Stimulated activated CD4-positive, alpha-beta T cell treated with anti-CD3 and anti-CD28 coated beads, TNF-alpha, amount 100 ng/mL, for 24 hours (primary cell): ENCODE measurements around the gene CELF1.
"Not testable (repeated sequence)": the region's sequence is repeated elsewhere in the genome, so short reads cannot be mapped to it uniquely, and the experiment has no call there.

ENCODE experiments used
- DNase-seq, 3 experiments: peaks; one replicate each; pipeline ENCODE4 v3.0.0-alpha.2; 2020; ENCODE audit warnings: low read depth in 3 of 3

The CELF1 gene

DNA sequence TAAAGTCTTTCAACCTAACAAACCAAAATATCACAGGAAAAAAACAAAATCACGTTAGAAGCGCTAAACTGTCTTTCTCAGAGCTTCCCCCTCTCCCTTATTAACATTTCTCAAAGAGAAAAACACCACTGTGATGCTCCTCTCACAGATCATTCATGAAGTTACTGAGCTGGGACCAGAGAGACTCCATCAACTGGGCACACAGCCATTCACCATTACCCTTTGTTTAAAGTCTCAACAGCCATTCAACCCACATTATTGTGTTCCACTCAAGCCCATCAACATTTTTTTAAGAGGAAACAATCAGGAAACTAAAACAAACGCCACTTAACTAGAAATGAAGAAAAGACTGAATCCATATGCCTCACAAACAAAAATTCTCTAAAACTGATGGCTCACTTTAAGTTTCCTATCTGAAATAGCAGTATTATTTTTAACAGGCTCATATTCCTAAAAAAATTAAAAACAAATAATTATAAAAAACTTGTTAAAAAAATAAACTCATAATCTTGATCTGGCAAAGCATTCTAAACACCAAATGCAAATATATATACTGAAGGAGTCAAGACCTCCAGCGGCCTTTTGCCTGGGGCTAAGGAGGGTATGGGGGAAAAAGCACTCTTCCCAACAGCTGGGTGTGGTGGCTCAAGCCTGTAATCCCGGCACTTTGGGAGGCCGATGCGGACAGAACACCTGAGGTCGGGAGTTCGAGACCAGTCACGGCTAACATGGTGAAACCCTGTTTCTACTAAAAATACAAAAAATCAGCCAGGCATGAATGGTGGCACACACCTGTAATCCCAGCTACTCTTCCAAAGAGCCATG, 14.0 kb downstream of the CELF1 start:
- DNase-seq, result no peak

DNA sequence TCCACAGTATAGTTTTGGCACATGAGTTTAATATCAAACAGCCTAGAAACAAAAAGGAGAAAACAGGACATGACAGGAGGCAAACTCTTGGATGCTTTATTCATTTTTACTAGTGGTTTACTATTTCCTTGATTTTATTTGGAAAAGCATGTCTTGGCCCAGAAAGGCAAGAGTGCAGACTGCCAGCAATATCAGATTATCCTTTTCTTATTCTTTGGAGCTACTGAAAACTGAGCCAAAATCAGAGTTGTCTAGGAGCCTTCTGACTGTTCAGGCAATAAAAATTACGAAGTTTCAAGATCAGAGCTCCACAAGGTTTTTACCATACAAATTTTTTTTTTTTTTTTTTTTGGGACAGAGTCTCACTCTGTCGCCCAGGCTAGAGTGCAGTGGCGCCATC, 16.0 kb downstream of the CELF1 start:
- DNase-seq, result no peak

DNA sequence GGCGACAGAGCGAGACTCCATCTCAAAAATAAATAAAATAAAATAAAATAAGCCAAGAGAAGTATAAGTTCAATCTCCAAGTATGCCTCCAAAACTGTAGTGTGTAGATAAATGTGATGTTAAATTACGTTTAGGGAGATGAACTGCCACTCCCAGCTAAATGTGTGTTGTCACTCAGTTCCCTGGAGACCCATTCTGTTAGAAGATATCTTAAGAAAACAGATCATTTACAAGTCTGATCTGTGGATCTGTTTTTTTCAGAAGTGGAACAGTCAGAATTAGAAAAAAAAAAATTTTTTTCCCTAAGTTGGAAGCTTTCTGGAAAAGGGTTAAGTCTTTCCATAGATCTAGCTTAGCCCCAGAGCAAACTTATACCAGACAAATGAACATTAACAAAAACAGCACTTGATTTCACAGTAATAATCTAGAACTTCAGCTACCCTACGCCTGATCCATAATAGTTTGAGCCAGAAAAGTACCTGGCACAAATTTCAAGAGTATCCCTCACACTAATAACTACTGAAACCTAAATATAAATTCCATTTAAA, 18.2 kb downstream of the CELF1 start:
- no peak for DNase-seq

DNA sequence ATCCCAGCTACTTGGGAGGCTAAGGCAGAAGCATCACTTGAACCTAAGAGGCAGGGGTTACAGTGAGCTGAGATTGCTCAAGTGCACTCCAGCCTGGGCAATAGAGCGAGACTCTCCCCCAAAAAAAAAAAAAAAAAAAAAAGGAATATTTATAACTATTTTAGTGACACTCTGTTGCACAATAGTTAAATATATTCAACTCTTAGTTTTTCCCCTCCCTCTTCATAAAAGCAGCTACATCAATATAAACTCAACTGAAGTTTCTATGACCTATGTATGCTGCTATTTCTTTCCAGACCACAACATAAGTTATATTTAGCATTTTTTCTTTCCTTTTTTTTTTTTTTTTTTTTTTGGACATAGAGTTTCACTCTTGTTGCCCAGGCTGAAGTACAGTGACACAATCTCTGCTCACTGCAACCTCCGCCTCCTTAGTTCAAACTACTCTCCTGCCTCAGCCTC, 19.2 kb downstream of the CELF1 start:
- no peak for DNase-seq

DNA sequence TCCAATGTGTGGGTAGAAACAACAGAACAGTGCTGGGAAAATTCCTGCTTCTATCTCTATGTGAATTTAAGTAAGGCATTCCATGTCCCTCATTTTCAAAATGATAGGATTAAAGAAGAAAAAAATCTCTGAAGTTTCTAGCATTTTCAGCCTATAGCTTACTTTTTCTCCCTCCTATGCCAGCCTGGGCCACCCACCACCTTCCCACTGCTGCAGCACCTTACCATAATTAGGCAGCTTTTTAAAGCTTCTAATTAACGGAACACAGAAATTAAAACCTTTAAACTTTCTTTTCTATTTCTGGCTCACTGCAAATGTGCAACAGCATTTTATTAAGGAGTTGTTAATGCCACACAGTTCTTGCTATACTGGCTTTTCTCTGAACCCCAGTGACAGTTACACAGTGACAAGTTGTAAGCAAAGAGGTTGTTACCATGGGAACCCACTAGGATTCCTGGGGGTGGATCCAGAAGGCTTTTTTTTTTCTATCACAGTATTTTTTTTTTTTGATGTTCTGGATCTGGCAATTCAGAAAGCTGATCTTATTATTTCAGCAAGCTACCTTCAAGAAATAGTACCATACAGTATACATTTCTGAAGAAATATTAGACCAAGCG, 20.2 kb downstream of the CELF1 start:
- no peak for DNase-seq

DNA sequence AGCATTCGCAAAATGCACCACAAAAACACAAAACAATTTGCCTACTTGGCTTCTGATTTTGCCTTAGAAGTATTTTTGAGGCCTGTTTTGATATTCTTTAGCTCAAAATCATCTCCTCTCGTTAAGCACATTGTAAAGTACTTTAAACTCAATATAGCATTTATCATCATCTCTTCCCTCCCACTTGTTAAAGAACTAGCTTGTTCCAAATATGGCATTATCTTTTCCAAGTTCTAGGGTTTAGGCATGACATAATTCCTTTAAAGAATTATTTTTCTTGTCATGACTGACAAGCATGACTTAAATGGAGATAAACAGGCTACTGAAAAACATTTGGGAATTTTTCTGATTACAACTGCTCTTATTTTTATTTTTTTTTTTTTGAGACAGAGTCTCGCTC, 21.3 kb downstream of the CELF1 start:
- DNase-seq, result no peak

DNA sequence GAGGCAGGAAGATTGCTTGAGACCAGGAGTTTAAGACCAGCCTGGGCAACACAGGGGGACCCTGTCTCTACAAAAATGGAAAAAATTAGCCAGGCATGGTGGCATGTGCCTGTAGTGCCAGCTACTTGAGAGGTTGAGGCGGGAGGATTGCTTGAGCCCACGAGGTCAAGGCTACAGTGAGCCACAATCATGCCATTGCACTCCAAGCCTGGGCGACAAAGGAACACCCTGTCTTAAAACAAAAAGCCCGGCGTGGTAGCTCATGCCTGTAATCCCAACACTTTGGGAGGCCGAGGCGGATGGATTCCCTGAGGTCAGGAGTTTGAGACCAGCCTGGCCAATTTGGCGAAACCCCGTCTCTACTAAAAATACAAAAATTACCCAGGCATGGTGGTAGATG, 22.2 kb downstream of the CELF1 start:
- DNase-seq, result not testable (repeated sequence)

DNA sequence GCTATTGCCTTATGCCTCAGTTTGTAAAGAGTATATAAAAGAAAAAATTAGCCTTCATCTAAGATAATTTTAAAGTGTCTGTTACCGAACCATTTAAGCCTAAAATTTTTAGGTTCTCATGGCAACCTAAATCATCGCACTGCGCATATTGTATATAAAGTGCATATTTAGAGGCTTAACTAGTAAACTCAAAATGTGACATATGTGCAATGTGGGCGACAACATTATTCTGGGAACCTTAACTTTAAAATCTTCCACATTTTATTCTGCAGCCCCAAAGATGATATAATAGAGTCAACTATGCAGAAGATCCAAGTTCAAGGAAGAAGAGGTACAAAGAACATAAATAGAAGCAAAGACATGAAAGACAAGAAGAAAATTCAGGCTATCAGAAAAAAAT, 23.0 kb downstream of the CELF1 start:
- DNase-seq, result no peak

DNA sequence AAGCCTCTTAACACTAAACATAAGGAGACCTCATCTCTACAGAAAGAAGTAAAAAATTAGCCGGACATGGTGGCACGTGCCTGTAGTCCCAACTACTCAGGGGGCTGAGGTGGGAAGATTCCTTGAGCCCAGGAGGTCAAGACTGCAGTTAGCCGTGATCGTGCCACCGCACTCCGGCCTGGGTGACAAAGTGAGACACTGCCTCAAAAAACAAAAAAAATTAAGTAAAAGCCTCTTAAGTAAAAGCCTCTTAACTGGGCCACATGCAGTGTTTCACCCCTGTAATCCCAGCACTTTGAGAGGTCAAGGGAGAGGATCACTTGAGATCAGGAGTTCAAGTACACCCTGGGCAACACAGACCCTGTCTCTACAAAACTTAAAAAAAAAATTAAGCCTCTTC, 25.7 kb downstream of the CELF1 start:
- no peak for DNase-seq

DNA sequence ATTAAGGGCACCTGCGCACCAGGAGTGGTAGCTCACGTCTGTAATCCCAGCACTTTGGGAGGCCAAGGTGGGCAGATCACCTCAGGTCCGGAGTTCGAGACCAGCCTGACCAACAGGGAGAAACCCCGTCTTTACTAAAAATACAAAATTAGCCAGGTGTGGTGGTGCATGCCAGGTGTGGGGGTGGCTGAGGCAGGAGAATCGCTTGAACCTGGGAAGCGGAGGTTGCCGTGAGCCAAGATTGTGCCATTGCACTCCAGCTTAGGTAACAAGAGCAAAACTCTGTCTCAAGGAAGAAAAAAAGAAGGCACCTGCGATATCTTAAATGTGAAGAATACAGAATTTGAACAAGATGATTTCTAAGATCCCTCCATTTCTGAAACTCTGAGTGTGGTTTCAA, 26.9 kb downstream of the CELF1 start:
- not testable (repeated sequence) for DNase-seq

DNA sequence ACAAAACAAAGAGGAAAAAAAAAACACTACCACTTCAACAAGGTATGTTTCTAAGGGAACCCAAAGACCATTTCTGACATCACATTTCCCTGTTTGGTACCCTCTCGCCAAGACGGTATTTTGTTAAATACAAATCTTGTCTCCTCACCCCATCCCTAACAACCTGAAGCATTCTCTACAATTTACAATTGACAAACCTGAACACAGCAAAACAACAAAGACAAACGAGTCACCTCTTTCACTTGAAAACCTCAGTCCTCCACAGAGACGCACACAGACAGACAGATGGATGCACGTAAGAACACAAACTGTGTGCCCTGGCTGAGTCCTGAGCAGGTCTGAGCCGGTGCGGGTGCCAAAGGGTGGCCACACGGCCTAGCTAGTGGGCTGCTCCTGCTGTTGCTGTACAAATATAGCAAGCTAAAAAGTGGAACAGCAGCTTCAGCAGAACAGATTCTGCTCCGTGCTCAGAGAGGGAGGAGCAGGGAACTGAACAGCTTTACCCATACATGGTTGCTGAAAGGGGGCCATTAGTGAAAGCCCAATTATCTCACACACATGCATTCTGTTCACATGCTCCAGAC, 28.5 kb downstream of the CELF1 start:
- DNase-seq, result no peak

DNA sequence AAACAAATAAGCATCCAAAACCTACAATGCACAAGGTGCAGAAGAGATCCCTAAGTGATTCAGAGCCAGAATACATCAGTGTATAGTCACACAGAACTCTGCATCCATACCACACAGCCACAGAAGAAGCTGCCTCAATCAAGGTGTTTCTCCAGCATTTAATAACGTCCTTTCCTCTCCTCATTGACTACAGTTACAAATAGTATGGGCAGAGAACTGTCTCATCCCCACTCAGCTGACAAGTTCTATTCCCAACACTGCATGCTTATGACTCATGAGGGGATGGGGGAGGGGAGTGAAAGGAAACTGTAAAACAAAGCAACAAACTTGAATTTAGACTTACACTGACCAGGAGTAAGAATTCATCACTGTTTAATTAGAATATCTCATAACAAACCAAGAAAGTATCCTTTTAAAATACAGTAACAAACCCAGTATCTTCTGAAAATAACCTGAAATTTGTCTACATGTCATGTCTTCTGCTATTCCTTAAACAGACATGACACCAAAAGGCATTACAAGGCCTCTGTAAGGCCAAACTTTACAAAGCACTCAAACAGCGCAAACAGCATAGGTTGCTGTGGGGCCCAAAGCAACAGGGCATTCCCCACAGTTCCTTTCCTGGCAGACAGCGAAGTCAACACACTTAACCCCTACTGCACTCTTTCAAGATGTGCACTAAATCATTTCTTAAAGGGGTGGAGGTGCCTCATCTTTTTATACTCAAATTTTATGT, 29.3 kb downstream of the CELF1 start:
- DNase-seq, result no peak

DNA sequence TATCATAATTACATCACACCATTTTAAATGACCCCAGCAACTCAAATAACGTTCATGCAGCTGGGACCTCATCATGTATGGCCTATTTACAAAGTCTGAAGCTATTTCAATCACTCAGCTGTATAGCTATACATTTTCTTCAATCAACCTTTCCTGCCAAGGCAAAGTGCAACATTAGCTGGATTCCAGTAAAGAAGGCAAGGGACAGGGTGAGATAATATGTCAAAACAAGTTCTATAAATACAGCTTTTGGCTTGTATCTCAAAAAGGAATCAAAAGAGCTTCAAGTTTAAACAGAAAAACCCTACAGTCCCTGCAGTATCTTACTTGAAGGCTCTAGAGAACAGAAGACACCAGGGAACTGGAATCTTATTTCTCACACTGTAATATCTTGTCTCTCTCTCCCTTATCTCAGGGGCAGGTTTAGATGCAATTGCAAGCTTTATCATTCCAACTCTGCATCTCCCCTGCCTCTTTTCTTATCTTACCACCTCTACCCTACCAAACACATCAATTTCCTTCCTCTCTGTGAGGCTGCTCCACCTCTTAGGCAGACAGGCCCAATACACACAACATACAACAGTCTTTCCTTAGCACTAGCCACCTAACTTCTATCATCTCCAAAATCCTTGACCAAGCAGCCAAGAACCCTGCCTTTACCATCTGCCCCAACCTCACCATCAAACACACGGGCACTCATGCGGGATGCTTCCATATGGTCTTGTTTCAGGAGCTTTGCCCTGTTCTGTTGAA, 34.5 kb downstream of the CELF1 start:
- DNase-seq, result no peak

DNA sequence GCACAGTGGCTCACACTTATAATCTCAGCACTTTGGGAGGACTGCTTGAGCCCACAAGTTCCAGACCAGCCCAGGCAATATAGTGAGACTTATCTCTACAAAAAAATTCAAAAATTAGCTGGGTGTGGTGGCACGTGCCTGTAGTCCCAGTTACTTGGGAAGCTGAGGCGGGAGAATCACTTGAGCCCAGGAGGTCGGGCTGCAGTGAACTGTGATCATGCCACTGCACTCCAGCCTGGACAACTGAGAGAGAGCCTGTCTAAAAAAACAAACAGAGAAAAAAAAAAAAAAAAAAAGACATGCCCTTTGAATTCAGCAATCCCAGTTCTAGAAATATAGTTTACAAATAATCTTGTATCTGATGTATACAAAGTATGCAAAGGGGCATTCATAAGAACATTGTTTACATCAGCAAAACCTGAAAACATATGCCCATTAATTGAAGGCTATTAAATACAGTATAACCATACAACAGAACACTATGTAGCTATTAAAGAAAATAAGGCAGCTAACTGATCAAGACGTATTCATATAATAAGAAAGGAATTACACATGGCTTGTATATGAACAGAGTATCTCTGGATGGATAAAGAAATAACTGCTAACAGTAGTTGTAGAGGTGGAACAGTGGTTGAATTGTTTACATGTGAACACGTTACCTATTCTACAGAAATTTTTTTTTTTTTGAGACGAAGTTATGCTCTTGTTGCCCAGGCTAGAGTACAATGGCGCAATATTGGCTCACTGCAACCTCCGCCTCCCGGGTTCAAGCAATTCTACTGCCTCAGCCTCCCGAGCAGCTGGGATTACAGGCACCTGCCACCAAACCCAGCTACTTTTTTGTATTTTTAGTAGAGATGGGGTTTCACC, 35.7 kb downstream of the CELF1 start:
- DNase-seq, result no peak

DNA sequence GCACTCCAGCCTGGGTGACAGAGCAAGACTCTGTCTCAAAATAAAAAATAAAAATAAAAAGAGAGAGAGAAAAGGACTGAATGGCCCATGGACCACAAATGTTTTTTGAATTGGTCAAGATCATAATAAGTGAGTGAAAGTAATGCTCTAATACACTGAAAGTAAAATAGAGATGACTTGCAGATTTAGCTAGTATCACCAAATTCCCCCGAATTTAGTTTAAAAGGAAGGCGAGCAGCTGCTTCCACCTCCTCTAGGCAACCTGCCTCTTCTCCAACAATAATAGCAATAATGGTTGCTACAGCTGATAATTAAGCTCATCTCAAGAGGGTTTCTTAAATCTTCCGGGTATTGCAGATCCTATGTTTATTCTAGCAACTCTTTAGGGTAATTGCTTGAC, 36.8 kb downstream of the CELF1 start:
- no peak for DNase-seq

DNA sequence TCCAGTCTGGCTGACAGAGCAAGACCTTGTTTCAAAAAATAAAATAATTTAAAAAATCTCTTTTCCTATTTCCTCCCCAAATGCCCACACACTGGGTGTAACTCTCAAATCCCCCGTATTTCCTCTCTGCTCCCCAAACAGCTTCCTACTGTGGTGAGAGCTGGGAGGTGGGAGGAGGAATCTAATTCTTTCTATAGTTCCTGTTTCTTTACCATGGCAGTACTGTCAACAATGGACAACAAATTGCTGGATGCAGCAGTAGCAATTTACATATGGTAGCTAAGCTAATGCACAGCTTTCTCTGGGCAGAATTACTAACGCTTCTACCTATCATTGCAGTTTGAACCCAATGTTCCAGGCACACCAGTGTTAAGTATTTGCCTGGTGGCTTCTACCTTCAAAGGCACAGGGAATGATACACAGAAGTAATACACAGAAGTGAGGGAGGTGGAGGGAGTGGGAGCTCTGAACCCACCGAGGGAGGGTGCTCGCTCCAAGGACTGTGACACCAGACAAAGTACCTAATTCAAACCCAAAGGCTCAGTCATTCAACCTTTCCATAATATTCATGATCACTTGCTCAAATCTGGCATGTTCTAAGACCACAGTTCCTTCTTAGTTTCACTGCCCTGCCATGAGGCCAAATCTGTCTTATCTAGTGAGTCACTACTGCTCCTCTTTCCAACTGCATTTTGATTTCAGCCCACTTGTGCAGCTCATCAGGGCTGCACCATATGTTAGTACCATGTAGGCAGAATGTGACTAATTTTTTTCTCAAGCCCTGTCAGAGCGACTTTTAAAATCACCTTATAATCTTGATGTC, 37.9 kb downstream of the CELF1 start:
- DNase-seq, result peak in 2 of 3 experiments; percentile 38 to 51

DNA sequence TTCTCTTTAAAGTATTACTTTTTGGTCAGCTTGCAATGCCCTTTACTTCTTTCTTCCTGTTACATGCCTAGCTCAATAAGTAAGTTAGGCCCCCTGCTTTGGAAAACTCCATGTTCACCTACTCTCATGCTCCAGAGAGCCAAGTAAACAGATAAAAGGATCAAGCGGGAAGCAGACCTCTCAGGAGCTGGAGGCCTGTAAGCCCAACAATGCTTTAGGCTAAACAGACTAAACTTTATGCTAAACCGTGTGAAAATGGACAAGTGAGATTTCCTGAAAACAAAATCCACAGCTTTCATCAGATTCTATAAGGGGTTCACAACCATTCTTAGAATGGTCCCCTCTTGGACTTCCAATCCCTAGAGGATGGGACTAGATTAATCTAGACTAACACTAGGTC, 40.2 kb downstream of the CELF1 start:
- DNase-seq, result no peak

DNA sequence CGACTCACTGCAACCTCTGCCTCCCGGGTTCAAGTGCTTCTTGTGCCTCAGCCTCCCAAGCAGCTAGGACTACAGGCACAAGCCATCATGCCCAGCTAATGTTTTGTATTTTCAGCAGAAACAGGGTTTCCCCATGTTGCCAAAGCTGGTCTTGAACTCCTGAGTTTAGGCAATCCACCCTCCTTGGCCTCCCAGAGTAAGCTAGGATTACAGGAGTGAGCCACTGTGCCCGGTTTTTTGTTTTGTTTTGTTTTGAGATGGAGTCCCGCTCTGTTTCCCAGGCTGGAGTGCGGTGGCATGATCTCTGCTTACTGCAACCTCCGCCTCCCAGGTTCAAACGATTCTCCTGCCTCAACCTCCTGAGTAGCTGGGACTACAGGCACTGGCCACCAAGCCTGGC, 41.0 kb downstream of the CELF1 start:
- no peak for DNase-seq

DNA sequence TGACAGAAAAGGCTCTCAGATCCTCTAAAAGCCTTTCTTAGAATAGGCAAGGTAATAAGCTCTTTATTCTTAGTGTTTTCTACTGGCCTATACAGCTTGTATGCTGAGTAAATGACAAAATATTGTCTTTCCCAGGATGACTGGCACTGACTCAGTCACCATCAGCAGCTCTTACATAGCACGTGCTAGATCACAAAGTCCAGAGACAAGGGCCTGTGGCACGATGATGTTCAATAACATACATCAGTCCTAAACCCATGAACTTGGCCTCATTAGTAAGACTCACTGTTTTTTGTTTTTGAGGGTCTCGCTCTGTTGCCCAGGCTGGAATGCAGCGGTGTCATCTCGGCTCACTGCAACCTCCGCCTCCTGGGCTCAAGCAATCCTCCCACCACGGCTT, 42.7 kb downstream of the CELF1 start:
- no peak for DNase-seq
